H1 (cell line): Measurements from ENCODE around the gene BTG2. TPM values are rescaled to one million over a fixed set of nuclear protein-coding genes. Genes with fewer than 3 reads are reported as not detected.
"Not testable (repeated sequence)": the region's sequence is repeated elsewhere in the genome, so short reads cannot be mapped to it uniquely, and the experiment has no call there.

Experiments used
- CTCF ChIA-PET: fragments of 300-600 bp; sonication (Branson Sonifier 250); formaldehyde crosslinking; loops from one replicate; lab custom pipeline; 2021; ENCODE audit not compliant: partially characterized antibody; lab: Charles Lee
- POLR2A ChIA-PET: fragments of 300-600 bp; sonication (Branson Sonifier 250); formaldehyde crosslinking; loops from one replicate; lab custom pipeline; 2021; ENCODE audit warnings: inconsistent platforms; ENCODE audit not compliant: partially characterized antibody; lab: Charles Lee
- DNase-seq, 2 experiments: peaks; one replicate each; pipeline versions ENCODE4 v3.0.0 to v3.0.0-alpha.2; 2010 to 2022; ENCODE audit warnings: low spot score in 2 of 2, low read depth in 1 of 2, mixed read lengths in 1 of 2
- FAIRE-seq: peaks from 2 replicates; lab custom pipeline; 2011; peaks lifted over from hg19 to GRCh38; lab: Jason Lieb, UNC
- H2AFZ ChIP-seq: 2 replicates; pipeline ENCODE4 v1.8.1; 2012; ENCODE audit warnings: low read length, inconsistent platforms
- H2AK5ac ChIP-seq: 2 replicates; pipeline ENCODE4 v1.6.1; 2013; ENCODE audit warnings: low read depth, low read length
- H2BK120ac ChIP-seq: replicated peaks from 2 replicates; pipeline ENCODE3; 2013; ENCODE audit warnings: low read depth, low read length, inconsistent platforms
- H2BK12ac ChIP-seq: 2 replicates; pipeline ENCODE4 v1.6.1; 2013; ENCODE audit warnings: low read depth, low read length
- H2BK15ac ChIP-seq: 2 replicates; pipeline ENCODE4 v1.6.1; 2013; ENCODE audit warnings: low read length
- H2BK20ac ChIP-seq: 2 replicates; pipeline ENCODE4 v1.6.1; 2013; ENCODE audit warnings: low read length
- H2BK5ac ChIP-seq: 2 replicates; pipeline ENCODE4 v1.6.1; 2013; ENCODE audit warnings: low read depth, low read length
- H3K14ac ChIP-seq: 2 replicates; pipeline ENCODE4 v1.6.1; 2013; ENCODE audit warnings: inconsistent platforms; ENCODE audit not compliant: insufficient read length
- H3K18ac ChIP-seq: 2 replicates; pipeline ENCODE4 v1.6.1; 2013; ENCODE audit warnings: low read length; ENCODE audit errors: extremely low read depth
- H3K23ac ChIP-seq: 2 replicates; pipeline ENCODE4 v1.6.1; 2013; ENCODE audit warnings: inconsistent platforms; ENCODE audit not compliant: insufficient read length
- H3K23me2 ChIP-seq: 2 replicates; pipeline ENCODE4 v1.6.1; 2013; ENCODE audit warnings: low read depth, low read length
- H3K27ac ChIP-seq: 2 replicates; pipeline ENCODE4 v1.6.1; 2011; ENCODE audit warnings: low read depth, low read length, inconsistent platforms
- H3K27me3 ChIP-seq, 4 experiments: replicated peaks in 1 of 4; 1 replicate in 1 of 4; 2 replicates in 3 of 4; pipeline versions ENCODE4 v1.6.1 to v1.8.1; 2011 to 2013; ENCODE audit warnings: low read length in 3 of 4, mild to moderate bottlenecking in 3 of 4, inconsistent platforms in 2 of 4, mixed read lengths in 2 of 4, moderate library complexity in 1 of 4; ENCODE audit not compliant: control insufficient read depth in 3 of 4, insufficient read depth in 3 of 4; ENCODE audit errors: extremely low read depth in 1 of 4
- H3K36me3 ChIP-seq, 4 experiments: 2 replicates each; pipeline versions ENCODE4 v1.6.1 to v1.8.1; 2011 to 2013; ENCODE audit warnings: mild to moderate bottlenecking in 4 of 4, low read length in 3 of 4, moderate library complexity in 2 of 4, control low read depth in 1 of 4, inconsistent platforms in 1 of 4; ENCODE audit not compliant: insufficient read depth in 4 of 4, control insufficient read depth in 2 of 4
- H3K4ac ChIP-seq: replicated peaks from 2 replicates; pipeline ENCODE3; 2013; ENCODE audit warnings: low read length, low read depth, mixed read lengths, inconsistent platforms; ENCODE audit not compliant: insufficient read length
- H3K4me1 ChIP-seq, 4 experiments: replicated peaks in 1 of 4; 1 replicate in 1 of 4; 2 replicates in 3 of 4; pipeline versions ENCODE4 v1.6.1 to v1.8.1; 2011 to 2013; ENCODE audit warnings: low read length in 3 of 4, inconsistent platforms in 2 of 4, mixed read lengths in 1 of 4; ENCODE audit not compliant: insufficient read depth in 4 of 4, control insufficient read depth in 3 of 4
- H3K4me2 ChIP-seq, 2 experiments: 2 replicates each; pipeline versions ENCODE4 v1.6.1 to v1.8.1; 2011 to 2013; ENCODE audit warnings: low read depth in 2 of 2, low read length in 2 of 2, control low read depth in 1 of 2, inconsistent platforms in 1 of 2, mild to moderate bottlenecking in 1 of 2; ENCODE audit not compliant: insufficient read depth in 1 of 2
- H3K4me3 ChIP-seq, 4 experiments: fragments of 200-600, 300-600 bp in 1 of 4; sonication (generic), shearing (Covaris generic), sonication (Bioruptor Twin) in 1 of 4; 2 replicates each; pipeline versions ENCODE4 v1.5.1 to v1.8.1; 2011 to 2016; ENCODE audit warnings: low read length in 4 of 4, low read depth in 3 of 4, control low read depth in 2 of 4, inconsistent platforms in 2 of 4, mild to moderate bottlenecking in 2 of 4, mixed read lengths in 1 of 4, moderate library complexity in 1 of 4; ENCODE audit not compliant: insufficient read depth in 2 of 4; ENCODE audit errors: extremely low read depth in 1 of 4
- H3K56ac ChIP-seq: replicated peaks from 2 replicates; pipeline ENCODE3; 2013; ENCODE audit warnings: low read depth, mild to moderate bottlenecking, mixed read lengths, low read length, inconsistent platforms; ENCODE audit not compliant: insufficient read length
- H3K79me1 ChIP-seq: 2 replicates; pipeline ENCODE4 v1.6.1; 2013; ENCODE audit warnings: low read depth, low read length, control low read depth
- H3K79me2 ChIP-seq, 2 experiments: 2 replicates each; pipeline versions ENCODE4 v1.6.1 to v1.8.1; 2012 to 2013; ENCODE audit warnings: low read length in 2 of 2, mild to moderate bottlenecking in 2 of 2, inconsistent platforms in 1 of 2; ENCODE audit not compliant: insufficient read depth in 2 of 2, control insufficient read depth in 1 of 2
- H3K9ac ChIP-seq, 4 experiments: replicated peaks in 1 of 4; 1 replicate in 1 of 4; 2 replicates in 3 of 4; pipeline versions ENCODE4 v1.6.1 to v1.8.1; 2011 to 2013; ENCODE audit warnings: low read depth in 3 of 4, low read length in 3 of 4, control low read depth in 2 of 4, mild to moderate bottlenecking in 2 of 4, moderate library complexity in 2 of 4, inconsistent platforms in 1 of 4; ENCODE audit errors: extremely low read depth in 1 of 4
- H3K9me3 ChIP-seq, 2 experiments: 2 replicates each; pipeline versions ENCODE4 v1.6.1 to v1.8.1; 2012 to 2013; ENCODE audit warnings: mild to moderate bottlenecking in 2 of 2, moderate library complexity in 2 of 2, control low read depth in 1 of 2, inconsistent platforms in 1 of 2, low read depth in 1 of 2, low read length in 1 of 2, mixed read lengths in 1 of 2; ENCODE audit not compliant: insufficient read depth in 2 of 2
- H4K20me1 ChIP-seq, 2 experiments: replicated peaks in 1 of 2; 2 replicates each; pipeline versions ENCODE3 to v1.8.1; 2011 to 2013; ENCODE audit warnings: inconsistent platforms in 2 of 2, low read length in 2 of 2, mild to moderate bottlenecking in 1 of 2; ENCODE audit not compliant: insufficient read depth in 2 of 2, control insufficient read depth in 1 of 2
- H4K5ac ChIP-seq: 2 replicates; pipeline ENCODE4 v1.6.1; 2013; ENCODE audit warnings: low read length, low read depth, mixed read lengths, inconsistent platforms; ENCODE audit not compliant: insufficient read length
- H4K8ac ChIP-seq: 2 replicates; pipeline ENCODE4 v1.8.0; 2013; ENCODE audit warnings: mild to moderate bottlenecking, moderate library complexity, low read length, inconsistent platforms; ENCODE audit not compliant: insufficient read depth; ENCODE audit errors: extremely low read depth
- H4K91ac ChIP-seq: replicated peaks from 2 replicates; pipeline ENCODE3; 2013; ENCODE audit warnings: low read length, mixed read lengths, inconsistent platforms; ENCODE audit not compliant: insufficient read length
- WGBS, 2 experiments: shearing (Covaris generic) in 1 of 2; methylation state at CpG; one replicate each; pipeline versions ENCODE4 v1.1.6 to v1.1.7; 2013 to 2015; ENCODE audit warnings: low lambda C conversion rate in 2 of 2, mixed read lengths in 2 of 2, inconsistent platforms in 1 of 2, low coverage in 1 of 2, missing lambda C conversion rate in 1 of 2; ENCODE audit not compliant: insufficient replicate concordance in 2 of 2, insufficient coverage in 1 of 2, insufficient read length in 1 of 2; ENCODE audit errors: extremely low coverage in 1 of 2, missing lambda C conversion rate in 1 of 2; 5-methylcytosine and 5-hydroxymethylcytosine counted together
- polyA plus RNA-seq, 7 experiments: library from polyadenylated mRNA; depleted of rRNA in 3 of 7; stranded (reverse) in 5 of 7; unstranded in 2 of 7; fragments of >200 nt in 5 of 7; fragments of 200-250 nt in 2 of 7; gene quantifications; 1 replicate in 5 of 7; 2 replicates in 1 of 7; 4 replicates in 1 of 7; pipeline versions ENCODE4 v1.2.1 to v1.2.3, GENCODE V29; 2011 to 2013; ENCODE audit warnings: missing spikeins in 2 of 7, mixed read lengths in 2 of 7
- total RNA-seq: library from RNA; stranded (reverse); fragmentation: NEBNext Ultra II Directional; extraction: Animal tissue kit (Norgen Biotek cat#: 25700); gene quantifications from 2 replicates; pipeline ENCODE4 v1.2.1, GENCODE V29; 2021

BTG2 gene
- total and polyA plus RNA-seq, 2 of the 8 experiments (the other 6 are each of a cell fraction or from before 2014, with no cell fraction given): 4.8 to 11.0 TPM

GRCh38 chr1:203314025-203314759 lies 8.9 kb downstream of the BTG2 start:
- H2BK20ac ChIP-seq, H3K14ac ChIP-seq, H3K79me1 ChIP-seq, POLR2A ChIA-PET, H2AFZ ChIP-seq, H2BK12ac ChIP-seq, H2BK15ac ChIP-seq, H3K9ac ChIP-seq, H2BK120ac ChIP-seq, H2AK5ac ChIP-seq, DNase-seq, H4K20me1 ChIP-seq, H3K23me2 ChIP-seq, H2BK5ac ChIP-seq, H3K4me1 ChIP-seq, H4K5ac ChIP-seq, CTCF ChIA-PET, FAIRE-seq, H3K4ac ChIP-seq, H4K91ac ChIP-seq, H3K18ac ChIP-seq, H3K4me3 ChIP-seq, H3K9me3 ChIP-seq, H3K27ac ChIP-seq, H3K56ac ChIP-seq, H3K23ac ChIP-seq, H3K79me2 ChIP-seq, H4K8ac ChIP-seq, H3K36me3 ChIP-seq, H3K4me2 ChIP-seq: not testable (repeated sequence)
- WGBS, 2 experiments: 90% methylated on average over 4 of the region's 4 CpGs; no CpG with 5 or more reads in 1 of the 2 experiments
- peaks cover 7 to 62% (median 42%) of the 10 kb centered on the region in 4 experiments for H3K27me3 ChIP-seq
